ENCODE results near the gene PLXNA4.

Gene PLXNA4

DNA sequence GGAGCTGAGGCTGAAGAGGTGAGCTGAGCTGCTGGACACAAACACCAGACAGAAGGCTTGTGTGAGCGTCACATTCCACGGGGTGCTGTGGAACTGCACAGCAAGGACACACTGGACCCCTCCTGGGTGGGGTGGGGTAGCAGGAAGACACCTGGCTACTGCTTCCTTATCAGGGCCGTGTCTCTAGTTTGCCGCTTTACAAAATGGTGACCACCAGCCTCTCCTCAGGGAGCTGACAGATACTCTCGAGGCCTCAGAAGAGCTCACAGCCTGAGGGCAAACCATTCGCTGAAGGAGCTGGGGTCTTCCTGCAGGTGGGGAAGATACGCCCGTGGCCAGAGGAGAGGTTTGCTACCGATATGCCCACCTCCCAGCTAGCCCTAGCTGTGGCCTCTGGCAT is 461.9 kb downstream of the PLXNA4 start:
- no peak for TF ChIP-seq CTCF (IDR thresholded peaks at IDR 0.05; ENCODE audit: extremely low read depth, missing control alignments)
- no peak for DNase-seq (ENCODE audit: low spot score)

DNA sequence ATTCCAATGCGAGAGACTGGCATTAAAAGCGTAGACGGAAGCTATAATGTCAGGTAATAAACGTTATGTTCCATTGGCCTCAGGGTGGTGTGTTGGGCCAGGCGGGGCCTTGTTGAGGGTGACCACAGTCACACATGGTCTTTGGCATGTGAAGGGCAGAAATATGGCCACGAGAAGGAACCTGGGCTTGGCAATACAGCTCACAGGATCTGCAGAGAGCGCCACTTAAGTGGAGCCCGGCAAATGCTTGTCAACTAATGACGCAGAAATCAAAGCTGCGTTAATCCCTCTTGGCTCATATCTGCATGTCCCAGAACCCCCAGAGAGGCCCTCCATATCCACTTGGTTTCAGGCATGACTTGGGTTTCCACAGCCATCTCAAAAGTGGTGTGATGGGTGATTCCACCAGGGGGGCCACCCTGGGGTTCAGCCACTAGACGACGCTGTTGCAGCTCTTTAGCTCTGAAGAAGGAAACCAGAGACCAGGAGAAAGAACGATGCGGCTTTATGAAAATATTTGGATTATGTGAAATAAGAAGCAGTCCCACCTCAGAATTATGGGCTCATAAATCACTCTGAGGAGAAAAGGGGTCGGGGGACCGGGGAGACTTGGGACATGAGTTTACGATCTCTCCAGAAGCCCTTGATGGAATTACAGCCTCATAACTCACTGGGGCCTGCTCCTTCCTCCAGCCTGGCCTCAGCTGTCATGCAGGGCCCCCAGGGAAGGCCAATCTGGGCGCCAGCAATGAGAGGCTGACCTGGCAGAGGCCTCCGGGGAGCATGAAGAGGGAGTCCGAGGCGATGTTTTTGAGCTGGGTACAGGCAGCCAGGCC is 462.5 kb downstream of the PLXNA4 start:
- DNase-seq (ENCODE audit: low spot score), result no peak
- TF ChIP-seq CTCF (IDR thresholded peaks at IDR 0.05; ENCODE audit: extremely low read depth, missing control alignments), result no peak

GRCh38 chr7:132112657-132113056 is 463.6 kb downstream of the PLXNA4 start:
- TF ChIP-seq CTCF (IDR thresholded peaks at IDR 0.05; ENCODE audit: extremely low read depth, missing control alignments), result no peak
- no peak for DNase-seq (ENCODE audit: low spot score)

- no peak for TF ChIP-seq CTCF (IDR thresholded peaks at IDR 0.05; ENCODE audit: extremely low read depth, missing control alignments)
- no peak for DNase-seq (ENCODE audit: low spot score)
Observed at GRCh38 chr7:132112106-132112505, 464.2 kb downstream of the PLXNA4 start.

GRCh38 chr7:132110692-132111091 is 465.6 kb downstream of the PLXNA4 start:
- TF ChIP-seq CTCF (IDR thresholded peaks at IDR 0.05; ENCODE audit: extremely low read depth, missing control alignments), result no peak
- DNase-seq (ENCODE audit: low spot score), result no peak

GRCh38 chr7:132109769-132110168 is 466.5 kb downstream of the PLXNA4 start:
- no peak for DNase-seq (ENCODE audit: low spot score)
- TF ChIP-seq CTCF (IDR thresholded peaks at IDR 0.05; ENCODE audit: extremely low read depth, missing control alignments), result no peak

GRCh38 chr7:132108563-132108962 is 467.7 kb downstream of the PLXNA4 start:
- no peak for TF ChIP-seq CTCF (IDR thresholded peaks at IDR 0.05; ENCODE audit: extremely low read depth, missing control alignments)
- no peak for DNase-seq (ENCODE audit: low spot score)

Measured in GM20000 (cell line).